NCI-H2029 (cell line): ENCODE data around the gene PTPRA.
"Not testable (repeated sequence)": the region's sequence is repeated elsewhere in the genome, so short reads cannot be mapped to it uniquely, and the experiment has no call there.

ENCODE experiments used
- DNase-seq: peaks from one replicate; lab custom pipeline; 2025; lab: John Stamatoyannopoulos, UW

PTPRA gene

GRCh38 chr20:3044336-3044965 lies 171.2 kb downstream of the PTPRA start:
- no peak for DNase-seq

GRCh38 chr20:3045042-3045815 lies 171.9 kb downstream of the PTPRA start:
- peak; percentile 62 for DNase-seq

GRCh38 chr20:3045816-3046676 lies 172.8 kb downstream of the PTPRA start, which contains the start of gene MRPS26:
MRPS26 (plus strand) TSS chr20:3046052; CDS start chr20:3046069, 17 bp downstream.
- DNase-seq: peak; percentile 72

- peak; percentile 66 for DNase-seq
These were observed 173.6 kb downstream of the PTPRA start for GRCh38 chr20:3046677-3047462.

- no peak for DNase-seq
These were observed 174.5 kb downstream of the PTPRA start for GRCh38 chr20:3047486-3048419.

GRCh38 chr20:3051385-3052019 lies 178.2 kb downstream of the PTPRA start:
- DNase-seq: no peak

- DNase-seq: no peak
These were observed 186.2 kb downstream of the PTPRA start for GRCh38 chr20:3059489-3059888.

GRCh38 chr20:3064119-3064518 lies 190.8 kb downstream of the PTPRA start:
- DNase-seq: not testable (repeated sequence)

GRCh38 chr20:3067139-3068014 lies 194.1 kb downstream of the PTPRA start:
- no peak for DNase-seq

- DNase-seq: no peak
These were observed 194.8 kb downstream of the PTPRA start for GRCh38 chr20:3068075-3068474.

GRCh38 chr20:3068986-3069900 lies 196.0 kb downstream of the PTPRA start:
- DNase-seq: peak; percentile 36

GRCh38 chr20:3070725-3071124 lies 197.4 kb downstream of the PTPRA start:
- no peak for DNase-seq

GRCh38 chr20:3071266-3071609 lies 198.0 kb downstream of the PTPRA start:
- no peak for DNase-seq

GRCh38 chr20:3071610-3072529 lies 198.6 kb downstream of the PTPRA start, which contains the start of gene OXT:
OXT (plus strand) TSS chr20:3071620; CDS start chr20:3071656, 36 bp downstream.
- DNase-seq: no peak

GRCh38 chr20:3072530-3073250 lies 199.4 kb downstream of the PTPRA start:
- DNase-seq: no peak

GRCh38 chr20:3073251-3073643 lies 200.0 kb downstream of the PTPRA start:
- not testable (repeated sequence) for DNase-seq
